CD4-positive, alpha-beta T cell treated with Interleukin-6 for 4 hours (primary cell): ENCODE data around the gene PWP1.

Experiments used
- DNase-seq: peaks from one replicate; pipeline ENCODE4 v3.0.0-alpha.2; 2020; ENCODE audit warnings: mixed read lengths

PWP1 gene

GRCh38 chr12:107685360-107686248 is at the start of gene PWP1:
Gene PWP1 (plus strand): TSS chr12:107685799. CDS start chr12:107685900, 101 bp downstream.
- peak; percentile 96 for DNase-seq

DNA sequence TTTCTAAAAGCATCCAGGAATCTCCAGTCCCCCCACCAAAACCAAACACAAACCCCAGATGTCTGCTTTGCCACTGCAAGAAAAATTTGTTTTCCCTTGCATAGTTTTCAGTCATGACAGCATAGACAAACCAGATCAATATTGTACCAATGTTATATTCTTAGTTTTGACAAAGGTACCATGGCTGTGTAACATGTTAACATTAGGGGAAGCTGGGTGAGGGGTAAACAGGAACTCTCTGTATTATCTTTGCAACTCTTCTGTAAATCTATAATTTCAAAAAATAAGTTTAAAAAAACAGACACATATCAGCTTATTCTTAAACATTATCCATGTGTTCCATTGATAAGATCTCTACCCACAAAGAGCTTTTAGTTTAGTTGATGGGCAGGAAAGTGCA is 44.4 kb upstream of the PWP1 start:
- DNase-seq = no peak

DNA sequence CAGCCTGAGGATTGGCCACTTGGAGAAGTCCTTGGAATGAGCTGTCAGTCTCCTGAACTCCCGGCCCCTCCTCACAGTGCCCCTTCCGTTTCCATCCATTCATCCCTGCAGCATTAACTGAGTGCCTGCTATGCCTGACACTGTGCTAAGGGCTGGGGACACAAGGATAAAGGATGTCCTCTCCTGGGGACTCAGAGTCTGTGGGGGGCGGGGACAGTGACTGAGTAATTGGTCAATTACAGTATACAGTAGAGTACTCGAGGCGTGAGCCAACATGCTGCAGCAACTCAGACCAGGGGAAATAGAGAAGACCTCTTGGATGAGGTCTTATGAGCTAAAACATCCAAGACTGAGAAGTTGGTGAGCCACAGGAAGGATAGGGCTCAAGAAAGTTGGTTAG is 43.4 kb upstream of the PWP1 start:
- DNase-seq = no peak

DNA sequence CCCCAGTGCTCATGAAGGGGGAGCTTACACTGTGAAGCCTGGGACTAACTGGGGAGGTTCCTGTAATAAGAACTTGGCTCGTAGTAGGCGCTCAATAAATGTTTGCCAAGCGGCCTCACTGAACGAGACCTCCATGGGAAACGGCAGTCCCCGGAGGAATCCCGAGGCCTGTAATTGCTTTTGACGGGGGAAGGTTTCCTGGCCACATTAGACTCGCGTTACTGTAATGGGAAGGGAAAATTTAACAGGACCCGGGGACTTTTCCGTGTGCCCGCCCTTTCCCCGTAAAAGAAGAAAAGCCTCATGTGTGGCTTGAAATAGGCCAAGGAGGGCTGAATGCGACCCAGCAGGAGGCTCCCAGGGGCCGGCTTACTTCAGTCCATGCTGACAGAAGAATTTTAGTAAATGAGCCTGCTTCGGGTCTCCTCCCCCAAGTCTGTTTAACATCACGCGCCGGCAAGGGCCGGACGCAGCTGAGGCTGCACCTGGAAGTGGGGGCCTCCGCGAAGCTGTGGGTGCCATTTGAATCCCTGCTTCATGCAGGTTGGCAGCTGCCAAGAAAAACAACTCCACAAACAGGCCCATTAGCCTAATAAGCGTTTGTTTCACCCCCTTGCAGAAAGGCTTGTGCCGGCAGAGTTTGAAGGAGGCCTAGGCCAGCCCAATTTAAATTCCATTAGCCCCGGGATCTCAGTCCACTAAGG is 39.8 kb upstream of the PWP1 start:
- no peak for DNase-seq

DNA sequence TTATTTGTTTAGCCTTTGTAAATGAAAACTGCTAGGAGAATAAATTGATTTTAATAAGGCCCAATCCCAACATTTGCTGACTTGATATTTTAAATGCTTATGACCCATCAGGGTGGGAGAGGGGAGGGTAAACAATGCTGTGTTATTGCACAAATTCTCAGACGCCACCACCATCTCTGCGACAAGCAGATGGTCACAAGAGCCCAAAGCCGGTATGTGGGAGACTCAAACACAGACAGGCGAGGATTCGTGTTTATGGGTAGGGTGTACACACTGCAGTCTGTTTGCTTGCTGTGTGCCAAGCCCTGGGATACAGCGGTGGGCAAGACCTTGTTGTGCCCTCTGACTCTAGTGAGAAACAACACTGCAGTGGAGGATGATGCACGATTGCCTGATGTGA is 39.2 kb upstream of the PWP1 start:
- DNase-seq = no peak

DNA sequence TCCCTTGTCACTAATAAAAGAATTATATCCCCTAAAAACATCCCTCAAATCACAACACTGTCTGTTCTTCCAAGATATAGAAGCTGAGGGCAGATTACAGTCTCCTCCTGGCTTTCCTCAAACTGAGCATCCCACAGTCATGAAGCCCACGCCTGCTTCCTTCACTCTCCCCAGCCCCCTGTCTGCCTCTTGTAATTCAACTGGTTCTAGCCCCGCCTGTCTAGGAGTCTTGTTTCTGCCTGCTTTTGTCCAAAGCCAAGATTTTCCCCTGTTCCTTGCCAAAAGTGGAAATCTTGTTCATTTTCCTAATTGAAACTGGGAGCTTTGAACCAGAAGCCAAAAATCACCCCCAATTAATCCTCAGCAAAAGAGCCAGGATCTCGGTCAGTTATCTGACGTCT is 35.9 kb upstream of the PWP1 start:
- no peak for DNase-seq

DNA sequence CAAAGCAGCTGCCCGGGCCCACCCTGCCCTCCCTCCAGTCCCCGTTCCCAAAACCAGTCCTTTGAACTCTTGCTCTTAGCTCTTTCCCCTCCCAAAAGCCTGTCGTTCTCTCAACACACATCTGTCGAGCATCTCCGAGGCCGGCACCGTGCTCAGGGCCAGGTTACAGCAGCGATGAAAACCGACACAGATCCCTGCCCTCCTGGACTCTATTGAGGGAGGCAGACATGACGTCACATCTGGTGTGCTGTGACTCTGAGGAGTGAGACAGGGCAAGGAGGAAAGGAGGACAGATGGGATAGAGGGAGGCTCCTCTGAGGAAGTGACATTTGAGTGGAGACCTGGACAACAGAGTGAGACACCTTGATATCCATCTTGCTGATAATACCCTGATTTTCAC is 34.6 kb upstream of the PWP1 start:
- no peak for DNase-seq

GRCh38 chr12:107651571-107652449 is 33.8 kb upstream of the PWP1 start:
- DNase-seq = no peak

GRCh38 chr12:107653519-107653918 is 32.1 kb upstream of the PWP1 start:
- no peak for DNase-seq

- DNase-seq = no peak
Measured at GRCh38 chr12:107654873-107655272, 30.7 kb upstream of the PWP1 start.

DNA sequence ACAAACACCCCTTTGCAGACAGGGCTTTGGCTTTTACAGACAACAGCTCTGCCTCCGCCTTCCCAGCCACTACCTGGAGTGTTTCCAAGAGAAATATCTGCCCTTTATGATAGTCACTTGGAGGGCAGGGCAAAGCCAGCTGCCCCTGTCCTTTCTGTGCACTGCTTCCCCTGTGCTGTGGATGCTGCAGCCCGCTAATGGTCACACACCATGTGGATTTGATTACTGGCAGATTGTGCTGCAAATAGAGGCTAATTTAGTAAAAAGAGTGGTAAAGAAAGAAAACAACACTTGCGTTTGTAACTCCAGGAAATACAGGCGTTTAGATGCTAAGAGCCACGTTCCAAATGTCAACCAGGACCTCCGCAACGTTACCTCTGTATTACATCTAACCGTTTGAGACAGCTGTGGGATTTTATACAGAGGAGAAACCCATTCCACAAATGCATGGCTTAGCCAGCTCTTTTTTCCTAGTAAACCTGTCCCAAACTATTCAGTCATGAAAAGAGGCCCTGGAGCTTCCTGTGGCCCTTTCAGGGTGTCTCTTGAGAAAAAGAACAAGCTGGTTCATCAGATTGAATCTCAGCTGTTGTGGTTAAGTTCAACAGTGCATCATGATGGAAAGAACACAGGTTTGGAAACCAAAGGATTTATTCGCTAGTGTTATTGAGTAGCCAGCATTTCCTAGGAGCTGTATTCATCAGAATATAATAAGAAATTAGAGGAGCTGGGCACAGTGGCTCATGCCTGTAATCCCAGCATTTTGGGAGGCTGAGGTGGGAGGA is 30.1 kb upstream of the PWP1 start:
- no peak for DNase-seq

- no peak for DNase-seq
Measured at GRCh38 chr12:107656302-107656701, 29.3 kb upstream of the PWP1 start.

DNA sequence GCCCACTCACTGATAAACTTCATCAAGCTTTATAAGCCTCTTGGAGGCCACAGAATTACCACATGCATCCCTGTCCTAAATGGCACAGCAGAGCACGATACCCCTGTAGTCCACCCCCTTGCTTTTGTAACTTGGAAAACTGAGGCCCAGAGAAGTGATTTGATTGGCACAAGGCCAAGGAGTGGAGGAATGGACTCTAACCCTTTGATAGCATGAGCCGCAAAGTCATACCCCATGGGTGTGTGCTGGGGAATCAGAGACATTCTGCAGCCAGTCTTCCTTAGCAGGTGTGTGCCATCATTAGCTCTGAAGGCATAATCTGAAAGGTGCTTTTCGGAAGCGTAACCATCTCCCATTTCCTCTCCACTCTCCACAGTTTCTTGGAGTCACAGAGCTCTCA is 28.5 kb upstream of the PWP1 start:
- no peak for DNase-seq

GRCh38 chr12:107657621-107658020 is 28.0 kb upstream of the PWP1 start:
- DNase-seq = no peak

GRCh38 chr12:107660235-107660634 is 25.4 kb upstream of the PWP1 start:
- no peak for DNase-seq

GRCh38 chr12:107660861-107661415 is 24.7 kb upstream of the PWP1 start:
- no peak for DNase-seq

DNA sequence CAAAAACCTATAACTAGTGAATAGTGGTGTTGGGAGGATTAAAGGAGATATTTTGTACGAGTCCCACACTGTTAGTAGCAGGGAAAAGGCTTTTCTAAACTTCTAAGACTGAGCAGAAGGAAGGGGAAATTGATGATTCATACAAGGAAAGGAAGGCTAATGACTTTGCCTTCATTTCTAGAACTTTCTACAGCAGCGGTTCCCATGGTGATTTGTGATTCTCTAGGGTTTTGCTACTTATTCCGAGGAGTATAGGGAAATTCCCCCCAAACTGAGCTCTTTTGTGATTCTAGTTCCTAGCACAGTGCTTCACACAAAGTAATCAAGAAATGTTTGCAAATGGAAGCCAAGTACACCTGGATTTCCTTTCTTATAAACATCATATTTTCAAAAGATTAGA is 23.8 kb upstream of the PWP1 start:
- no peak for DNase-seq

GRCh38 chr12:107662484-107662883 is 23.1 kb upstream of the PWP1 start:
- no peak for DNase-seq

GRCh38 chr12:107663277-107663676 is 22.3 kb upstream of the PWP1 start:
- no peak for DNase-seq

GRCh38 chr12:107666009-107666408 is 19.6 kb upstream of the PWP1 start:
- DNase-seq = no peak

DNA sequence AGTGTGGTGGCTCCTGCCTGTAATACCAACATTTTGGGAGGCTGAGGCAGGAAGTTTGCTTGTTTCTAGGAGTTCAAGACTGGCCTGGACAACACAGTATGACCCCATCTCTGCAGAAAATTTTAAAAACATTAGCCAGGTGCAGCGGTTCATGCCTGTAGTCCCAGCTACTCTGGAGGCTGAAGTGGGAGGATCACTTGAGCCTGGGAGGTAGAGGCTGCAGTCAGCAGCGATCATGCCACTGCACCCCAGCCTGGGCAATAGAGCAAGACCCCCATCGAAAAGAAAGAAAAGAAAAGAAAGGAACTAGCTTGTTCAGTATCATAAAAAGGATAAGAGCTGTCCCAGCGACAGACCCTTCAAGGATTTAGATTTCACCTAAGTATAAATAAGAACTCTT is 18.1 kb upstream of the PWP1 start:
- no peak for DNase-seq
